BLaER1 treated with 17β-estradiol and CSF1 and Interleukin-3, amounts not matched to agents 10 nM and 100 nM (cell line): ENCODE results near the gene LAT.
"Not testable (repeated sequence)": the region's sequence is repeated elsewhere in the genome, so short reads cannot be mapped to it uniquely, and the experiment has no call there.

ENCODE experiments used
- H3K27ac ChIP-seq, 11 experiments: shearing (Covaris generic); formaldehyde crosslinking; 2 replicates each; pipeline ENCODE4 v1.8.1; 2022
- H3K27me3 ChIP-seq, 11 experiments: shearing (Covaris generic); formaldehyde crosslinking; 2 replicates each; pipeline ENCODE4 v1.8.1; 2022
- H3K36me3 ChIP-seq, 11 experiments: shearing (Covaris generic); formaldehyde crosslinking; 2 replicates each; pipeline ENCODE4 v1.8.1; 2022
- H3K4me1 ChIP-seq, 10 experiments: shearing (Covaris generic); formaldehyde crosslinking; 2 replicates each; pipeline ENCODE4 v1.8.1; 2022
- H3K4me2 ChIP-seq, 11 experiments: shearing (Covaris generic); formaldehyde crosslinking; 2 replicates each; pipeline ENCODE4 v1.8.1; 2022
- H3K4me3 ChIP-seq, 10 experiments: shearing (Covaris generic); formaldehyde crosslinking; 2 replicates each; pipeline ENCODE4 v1.8.1; 2022
- H3K9ac ChIP-seq, 11 experiments: shearing (Covaris generic); formaldehyde crosslinking; 2 replicates each; pipeline ENCODE4 v1.8.1; 2022
- H3K9me3 ChIP-seq, 11 experiments: shearing (Covaris generic); formaldehyde crosslinking; replicated peaks in 1 of 11; 2 replicates each; pipeline ENCODE4 v1.8.1; 2022
- H4K20me1 ChIP-seq, 11 experiments: shearing (Covaris generic); formaldehyde crosslinking; 2 replicates each; pipeline ENCODE4 v1.8.1; 2022
- Cebpa-rat ChIP-seq, 11 experiments: shearing (Covaris generic); IDR thresholded peaks; 2 replicates each; pipeline ENCODE4 v1.8.1; 2022

Gene LAT

GRCh38 chr16:28989363-28989762 is 4.5 kb downstream of the LAT start:
- peak overlapping the region in 3 of 11 experiments; percentile 1 to 9 (median 7); a peak in 2 of 22 replicates for H3K4me2 ChIP-seq
- peaks cover 23 to 53% (median 44%) of the 10 kb centered on the region in 10 experiments for H3K4me1 ChIP-seq
- no peaks in the 10 kb centered on the region for H3K27me3 ChIP-seq
- H3K27ac ChIP-seq = peak overlapping the region in 3 of 11 experiments; percentile 20 to 39 (median 32); a peak in 4 of 22 replicates
- peak overlapping the region in 2 of 11 experiments; percentile 23 to 37; a peak in 1 of 22 replicates for H3K9ac ChIP-seq
- peaks cover 7 to 51% (median 12%) of the 10 kb centered on the region in 11 experiments; a peak in 20 of 22 replicates for H3K36me3 ChIP-seq
- TF ChIP-seq Cebpa-rat (IDR thresholded peaks at IDR 0.05) = no peak
- peaks cover 0 to 17% (median 2%) of the 10 kb centered on the region in 11 experiments; a peak in 13 of 22 replicates for H4K20me1 ChIP-seq
- H3K4me3 ChIP-seq = no peak overlapping the region
- peaks cover 11 to 17% (median 14%) of the 10 kb centered on the region in 11 experiments for H3K9me3 ChIP-seq

GRCh38 chr16:28990375-28991040 is 5.7 kb downstream of the LAT start:
- peaks cover 7 to 48% (median 12%) of the 10 kb centered on the region in 11 experiments; a peak in 20 of 22 replicates for H3K36me3 ChIP-seq
- no peaks in the 10 kb centered on the region for H3K27me3 ChIP-seq
- H3K9me3 ChIP-seq = peaks cover 11 to 17% (median 14%) of the 10 kb centered on the region in 11 experiments
- TF ChIP-seq Cebpa-rat (IDR thresholded peaks at IDR 0.05) = no peak
- 0 out of 22 replicates have a peak overlapping the region, but pooled peaks of 2 of the 11 experiments have one; percentile 4 to 18 for H3K4me2 ChIP-seq
- no peak overlapping the region for H3K4me3 ChIP-seq
- H3K9ac ChIP-seq = 0 out of 22 replicates have a peak overlapping the region, but pooled peaks of 1 of the 11 experiments have one; percentile 37
- H3K4me1 ChIP-seq = peaks cover 13 to 42% (median 33%) of the 10 kb centered on the region in 10 experiments
- 0 out of 22 replicates have a peak overlapping the region, but pooled peaks of 1 of the 11 experiments have one; percentile 39 for H3K27ac ChIP-seq
- H4K20me1 ChIP-seq = peaks cover 0 to 9% (median 0%) of the 10 kb centered on the region in 11 experiments; a peak in 3 of 22 replicates

- H4K20me1 ChIP-seq = 0 out of 22 replicates have a peak, but pooled peaks cover 0 to 5% (median 0%) of the 10 kb centered on the region in 11 experiments
- no peak overlapping the region for H3K4me2 ChIP-seq
- H3K27ac ChIP-seq = no peak overlapping the region
- peaks cover 12 to 30% (median 26%) of the 10 kb centered on the region in 10 experiments for H3K4me1 ChIP-seq
- peaks cover 8 to 10% (median 9%) of the 10 kb centered on the region in 11 experiments for H3K9me3 ChIP-seq
- H3K36me3 ChIP-seq = peaks cover 5 to 36% (median 7%) of the 10 kb centered on the region in 11 experiments; a peak in 20 of 22 replicates
- no peak overlapping the region for H3K9ac ChIP-seq
- TF ChIP-seq Cebpa-rat (IDR thresholded peaks at IDR 0.05) = no peak
- H3K4me3 ChIP-seq = no peak overlapping the region
- no peaks in the 10 kb centered on the region for H3K27me3 ChIP-seq
Observed at GRCh38 chr16:28991687-28992086, 6.8 kb downstream of the LAT start.

GRCh38 chr16:28992496-28992895 is 7.6 kb downstream of the LAT start:
- Histone ChIP-seq H3K9me3 (peaks cover 0 to 2% (median under 1%) of the 10 kb centered on the region in 11 experiments; a peak in 12 of 22 replicates), H3K4me1 (peaks cover 10 to 28% (median 23%) of the 10 kb centered on the region in 10 experiments), H3K36me3 (peaks cover 0 to 28% (median 0%) of the 10 kb centered on the region in 11 experiments; a peak in 7 of 22 replicates), H4K20me1 (0 out of 22 replicates have a peak, but pooled peaks cover 0 to 5% (median 0%) of the 10 kb centered on the region in 11 experiments), H3K4me2 (no peak overlapping the region), H3K27me3 (no peaks in the 10 kb centered on the region), H3K9ac (no peak overlapping the region), H3K27ac (no peak overlapping the region), H3K4me3 (no peak overlapping the region)
- no peak for TF ChIP-seq Cebpa-rat (IDR thresholded peaks at IDR 0.05)

- Histone ChIP-seq H3K4me3 (no peak overlapping the region), H3K4me1 (peaks cover 9 to 19% (median 16%) of the 10 kb centered on the region in 10 experiments), H3K36me3 (no peaks in the 10 kb centered on the region), H3K27ac (no peak overlapping the region), H4K20me1 (no peaks in the 10 kb centered on the region), H3K4me2 (peak overlapping the region in 4 of 11 experiments; percentile 11 to 70 (median 46); a peak in 3 of 22 replicates), H3K9ac (no peak overlapping the region), H3K27me3 (no peaks in the 10 kb centered on the region), H3K9me3 (no peaks in the 10 kb centered on the region)
- no peak for TF ChIP-seq Cebpa-rat (IDR thresholded peaks at IDR 0.05)
Observed at GRCh38 chr16:28998837-28999236, 14.0 kb downstream of the LAT start.

GRCh38 chr16:28999577-28999976 is 14.7 kb downstream of the LAT start:
- H3K4me3 ChIP-seq = no peak overlapping the region
- no peak overlapping the region for H3K9ac ChIP-seq
- H3K4me1 ChIP-seq = peaks cover 9 to 19% (median 16%) of the 10 kb centered on the region in 10 experiments
- H3K4me2 ChIP-seq = peak overlapping the region; percentile 29 to 70 (median 48); a peak in 20 of 22 replicates
- no peak overlapping the region for H3K27ac ChIP-seq
- no peaks in the 10 kb centered on the region for H4K20me1 ChIP-seq
- no peaks in the 10 kb centered on the region for H3K27me3 ChIP-seq
- no peaks in the 10 kb centered on the region for H3K36me3 ChIP-seq
- TF ChIP-seq Cebpa-rat (IDR thresholded peaks at IDR 0.05) = no peak
- H3K9me3 ChIP-seq = no peaks in the 10 kb centered on the region

- TF ChIP-seq Cebpa-rat (IDR thresholded peaks at IDR 0.05) = no peak
- Histone ChIP-seq H3K4me2 (peak overlapping the region; percentile 29 to 70 (median 48); a peak in 19 of 22 replicates), H3K36me3 (no peaks in the 10 kb centered on the region), H3K4me1 (peaks cover 9 to 19% (median 16%) of the 10 kb centered on the region in 10 experiments), H3K27me3 (no peaks in the 10 kb centered on the region), H3K9me3 (no peaks in the 10 kb centered on the region), H3K4me3 (no peak overlapping the region), H3K27ac (no peak overlapping the region), H4K20me1 (no peaks in the 10 kb centered on the region), H3K9ac (no peak overlapping the region)
Observed at GRCh38 chr16:29000019-29000418, 15.2 kb downstream of the LAT start.

GRCh38 chr16:29004496-29005139 is 19.8 kb downstream of the LAT start:
- H3K4me2 ChIP-seq, H3K27me3 ChIP-seq, H3K9ac ChIP-seq, H3K27ac ChIP-seq, H3K4me3 ChIP-seq, H4K20me1 ChIP-seq, H3K36me3 ChIP-seq, H3K9me3 ChIP-seq: not testable (repeated sequence)
- peaks cover 17 to 36% (median 30%) of the 10 kb centered on the region in 10 experiments for H3K4me1 ChIP-seq
